Mucosa of rectum (tissue), 2 donors: Measurements from ENCODE around the gene FERMT3.
A peak's percentile ranks its signal among the peaks of the same experiment; 100 is the strongest.

ENCODE experiments used
- H3K27ac ChIP-seq, 2 donors: one replicate each; pipeline ENCODE4 v1.7.0; 2013; ENCODE audit warnings: inconsistent platforms in 2 of 2, low read depth in 2 of 2, low read length in 2 of 2
- H3K27me3 ChIP-seq, 2 donors: one replicate each; pipeline ENCODE4 v1.7.0; 2013; ENCODE audit warnings: low read length in 2 of 2; ENCODE audit not compliant: control insufficient read depth in 2 of 2, insufficient read depth in 2 of 2
- H3K36me3 ChIP-seq, 2 donors: one replicate each; pipeline ENCODE4 v1.7.0; 2013; ENCODE audit warnings: low read length in 2 of 2; ENCODE audit not compliant: control insufficient read depth in 2 of 2, insufficient read depth in 2 of 2
- H3K4me1 ChIP-seq, 2 donors: one replicate each; pipeline ENCODE4 v1.7.0; 2013; ENCODE audit warnings: low read length in 2 of 2, mild to moderate bottlenecking in 1 of 2; ENCODE audit not compliant: control insufficient read depth in 2 of 2, insufficient read depth in 2 of 2
- H3K4me3 ChIP-seq, 2 donors: one replicate each; pipeline ENCODE4 v1.7.0; 2013; ENCODE audit warnings: low read length in 2 of 2
- H3K9ac ChIP-seq, 2 donors: one replicate each; pipeline ENCODE4 v1.7.0; 2013; ENCODE audit warnings: low read length in 2 of 2, low read depth in 1 of 2, mild to moderate bottlenecking in 1 of 2
- H3K9me3 ChIP-seq, 2 donors: one replicate each; pipeline ENCODE4 v1.7.0; 2013; ENCODE audit warnings: low read length in 2 of 2; ENCODE audit not compliant: control insufficient read depth in 2 of 2
- donor health status: healthy.
- donor health status: Normal muscosa, but diverticular disease.

FERMT3 gene

DNA sequence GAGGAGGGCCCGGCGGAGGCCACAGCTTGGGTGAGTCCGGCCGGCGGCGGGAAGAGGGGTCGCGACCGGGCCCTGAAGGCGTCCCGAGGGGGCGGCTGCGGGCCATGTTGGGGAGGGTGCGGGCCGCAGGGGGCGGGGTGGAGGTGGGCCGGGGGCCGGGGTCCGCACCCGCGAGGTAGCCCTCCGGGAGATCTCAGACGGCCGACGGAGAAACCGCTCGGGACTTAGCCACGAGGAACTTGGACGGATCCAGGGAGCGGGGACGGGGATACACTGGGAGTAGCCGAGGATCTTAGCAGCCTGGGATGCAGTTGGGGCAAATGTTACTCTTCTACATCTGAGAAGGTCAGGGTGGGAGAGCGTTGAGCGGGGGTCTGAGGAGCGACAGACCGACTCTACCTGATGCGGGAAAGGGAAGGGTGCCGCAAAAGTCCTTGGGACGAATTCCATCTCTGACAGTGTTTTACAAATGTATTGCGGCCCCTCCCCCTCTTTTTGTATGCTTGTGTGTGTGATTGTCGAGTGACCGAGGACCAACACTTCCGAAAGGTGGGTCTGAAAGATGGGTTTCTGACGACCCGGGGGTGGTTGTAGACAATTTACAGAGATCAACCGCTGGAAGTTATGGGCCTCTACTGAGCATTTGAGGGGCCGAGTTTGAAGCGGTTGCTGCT, 19.9 kb upstream of the FERMT3 start:
- Histone ChIP-seq H3K9me3 (no peaks in the 10 kb centered on the region), H3K27me3 (no peaks in the 10 kb centered on the region), H3K9ac (no peak overlapping the region), H3K4me1 (peaks cover 9 to 16% of the 10 kb centered on the region in 2 donors), H3K4me3 (peak overlapping the region in 1 of 2 donors; percentile 54), H3K27ac (no peak overlapping the region), H3K36me3 (no peaks in the 10 kb centered on the region)

DNA sequence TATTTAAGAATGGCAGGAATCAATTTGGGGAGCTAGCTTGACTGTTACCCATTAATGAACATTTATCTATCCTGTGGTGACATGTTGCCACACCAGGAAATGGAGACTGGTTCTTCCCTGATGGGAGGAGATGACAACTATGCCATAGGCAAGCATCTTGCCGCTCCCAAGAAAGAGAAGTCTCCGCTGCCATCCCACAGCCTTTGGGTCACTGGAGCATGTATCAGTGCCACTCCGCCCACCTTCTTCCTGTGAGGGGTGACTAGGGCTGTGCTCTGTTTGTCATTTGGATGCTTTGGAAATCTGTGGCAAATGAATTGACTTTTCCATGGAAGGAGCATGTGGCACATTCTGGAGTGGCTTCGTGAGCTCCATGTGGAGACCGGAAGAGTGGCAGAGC, 14.1 kb upstream of the FERMT3 start:
- Histone ChIP-seq H3K9ac (no peak overlapping the region), H3K4me1 (peaks cover 0 to 2% of the 10 kb centered on the region in 2 donors), H3K4me3 (no peak overlapping the region), H3K9me3 (no peaks in the 10 kb centered on the region), H3K27ac (no peak overlapping the region), H3K27me3 (no peaks in the 10 kb centered on the region), H3K36me3 (peaks cover 48 to 49% of the 10 kb centered on the region in 2 donors)

DNA sequence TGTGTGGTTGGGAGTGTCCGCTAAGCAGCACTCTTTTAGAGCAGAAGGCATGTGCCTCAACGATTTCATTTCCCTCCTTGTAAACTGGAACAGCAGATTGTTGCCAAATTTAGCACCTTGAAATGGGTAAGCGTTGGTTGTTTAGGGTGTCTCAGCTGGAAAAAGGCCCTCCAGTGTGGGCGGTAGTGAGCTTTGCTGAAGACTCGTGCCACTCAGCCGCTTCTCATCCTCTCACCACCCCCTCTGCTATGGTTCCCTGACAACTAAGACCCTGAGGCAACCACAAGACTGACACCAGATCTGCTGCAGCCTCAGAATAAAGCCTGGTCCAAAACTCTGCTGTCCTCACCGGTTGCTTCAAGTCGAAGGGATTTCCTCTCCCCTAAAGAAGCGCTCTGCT, 9.9 kb upstream of the FERMT3 start:
- Histone ChIP-seq H3K36me3 (peaks cover 72 to 73% of the 10 kb centered on the region in 2 donors), H3K27ac (no peak overlapping the region), H3K4me1 (no peaks in the 10 kb centered on the region), H3K27me3 (no peaks in the 10 kb centered on the region), H3K9me3 (no peaks in the 10 kb centered on the region), H3K9ac (no peak overlapping the region), H3K4me3 (no peak overlapping the region)

DNA sequence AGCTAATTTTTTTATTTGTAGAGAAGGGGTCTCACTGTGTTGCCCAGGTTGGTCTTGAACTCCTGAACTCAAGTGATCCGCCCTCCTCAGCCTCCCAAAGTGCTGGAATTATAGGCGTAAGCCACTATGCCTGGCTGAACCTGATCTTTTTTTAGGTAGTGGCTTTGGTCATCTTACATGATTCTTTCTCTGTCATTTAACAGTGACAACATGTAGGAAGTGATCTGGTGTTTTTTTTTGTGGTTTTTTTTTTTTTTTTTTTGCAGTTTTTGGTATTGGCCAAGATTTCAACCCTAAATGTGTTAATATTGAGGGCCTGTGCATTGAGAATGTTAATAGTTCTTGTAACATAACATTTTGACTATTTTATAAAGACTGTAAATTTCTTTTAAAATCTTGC, 8.0 kb upstream of the FERMT3 start:
- Histone ChIP-seq H3K4me3 (no peak overlapping the region), H3K27ac (no peak overlapping the region), H3K9me3 (no peaks in the 10 kb centered on the region), H3K4me1 (no peaks in the 10 kb centered on the region), H3K27me3 (no peaks in the 10 kb centered on the region), H3K36me3 (peaks cover 76 to 79% of the 10 kb centered on the region in 2 donors), H3K9ac (no peak overlapping the region)

DNA sequence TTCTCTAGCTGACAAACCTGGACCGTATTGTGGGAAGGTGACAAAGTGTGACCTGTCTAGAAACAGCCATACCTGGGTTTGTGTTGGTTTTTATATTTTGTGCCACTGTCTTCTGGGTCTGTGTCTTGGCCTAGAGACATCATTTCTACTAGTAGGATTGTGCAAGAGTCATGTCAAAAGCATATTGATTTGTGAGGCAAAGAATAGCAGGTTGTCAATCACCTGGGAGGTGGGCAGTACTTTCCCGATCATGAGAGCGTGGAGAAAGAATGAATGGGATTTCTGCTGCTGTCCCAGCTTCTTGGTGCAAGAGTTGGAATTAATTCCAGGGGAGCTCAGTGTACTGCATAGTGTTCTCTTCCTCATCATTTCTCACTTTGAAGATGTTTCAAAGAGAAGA, 5.0 kb upstream of the FERMT3 start:
- H3K4me1 ChIP-seq, result peaks cover 16% of the 10 kb centered on the region in 2 donors
- no peak overlapping the region for H3K4me3 ChIP-seq
- no peak overlapping the region for H3K27ac ChIP-seq
- no peaks in the 10 kb centered on the region for H3K9me3 ChIP-seq
- peaks cover 54 to 60% of the 10 kb centered on the region in 2 donors for H3K36me3 ChIP-seq
- H3K27me3 ChIP-seq, result no peaks in the 10 kb centered on the region
- no peak overlapping the region for H3K9ac ChIP-seq

DNA sequence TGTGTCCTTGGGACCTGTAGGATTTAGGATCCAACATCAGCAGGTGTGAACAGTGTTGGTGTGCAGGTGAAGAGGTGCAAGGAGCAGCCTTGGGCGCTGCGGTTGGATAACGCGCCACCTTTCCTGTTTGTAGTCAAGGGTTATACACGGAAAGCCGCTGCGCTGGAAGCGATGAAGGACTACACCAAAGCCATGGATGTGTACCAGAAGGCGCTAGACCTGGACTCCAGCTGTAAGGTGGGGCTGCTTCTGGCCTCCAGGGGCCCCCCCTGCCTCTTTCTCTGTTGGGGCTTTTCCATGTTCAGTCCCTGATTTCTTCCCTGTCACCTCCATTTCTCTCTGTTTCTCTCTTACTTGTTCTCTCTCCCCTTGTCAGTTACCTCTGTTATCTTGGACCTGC, 3.5 kb upstream of the FERMT3 start:
- Histone ChIP-seq H3K27me3 (no peaks in the 10 kb centered on the region), H3K27ac (no peak overlapping the region), H3K9ac (no peak overlapping the region), H3K4me1 (peaks cover 22 to 24% of the 10 kb centered on the region in 2 donors), H3K36me3 (peaks cover 40 to 45% of the 10 kb centered on the region in 2 donors), H3K9me3 (no peaks in the 10 kb centered on the region), H3K4me3 (no peak overlapping the region)

DNA sequence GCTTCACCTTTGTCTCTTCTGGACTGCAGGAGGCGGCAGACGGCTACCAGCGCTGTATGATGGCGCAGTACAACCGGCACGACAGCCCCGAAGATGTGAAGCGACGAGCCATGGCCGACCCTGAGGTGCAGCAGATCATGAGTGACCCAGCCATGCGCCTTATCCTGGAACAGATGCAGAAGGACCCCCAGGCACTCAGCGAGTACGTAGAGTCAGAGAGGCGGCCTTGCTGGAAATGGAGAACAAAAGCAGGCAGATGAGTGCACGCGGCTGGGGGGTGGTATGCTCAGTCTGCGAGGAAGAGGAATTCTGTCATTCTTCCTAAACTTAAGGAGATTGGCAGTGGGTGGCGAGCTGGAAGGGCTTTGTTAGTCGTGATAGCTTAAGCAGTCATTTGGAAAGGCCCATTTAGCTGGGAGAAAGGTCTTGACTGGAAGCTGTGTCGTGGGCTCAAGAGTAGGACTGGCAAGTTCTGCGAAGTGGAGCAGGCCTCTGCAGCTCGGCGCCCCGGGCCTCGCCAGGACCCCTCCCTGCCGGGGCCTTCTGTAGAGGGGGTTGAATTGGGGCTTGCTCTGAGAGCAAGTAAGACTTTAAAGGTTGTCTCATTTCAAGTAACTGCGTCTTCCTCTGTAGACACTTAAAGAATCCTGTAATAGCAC, 3.0 kb upstream of the FERMT3 start:
- H3K9me3 ChIP-seq, result no peaks in the 10 kb centered on the region
- no peak overlapping the region for H3K27ac ChIP-seq
- H3K9ac ChIP-seq, result no peak overlapping the region
- H3K36me3 ChIP-seq, result peaks cover 35 to 44% of the 10 kb centered on the region in 2 donors
- H3K4me3 ChIP-seq, result no peak overlapping the region
- H3K4me1 ChIP-seq, result peaks cover 24 to 25% of the 10 kb centered on the region in 2 donors
- no peaks in the 10 kb centered on the region for H3K27me3 ChIP-seq

DNA sequence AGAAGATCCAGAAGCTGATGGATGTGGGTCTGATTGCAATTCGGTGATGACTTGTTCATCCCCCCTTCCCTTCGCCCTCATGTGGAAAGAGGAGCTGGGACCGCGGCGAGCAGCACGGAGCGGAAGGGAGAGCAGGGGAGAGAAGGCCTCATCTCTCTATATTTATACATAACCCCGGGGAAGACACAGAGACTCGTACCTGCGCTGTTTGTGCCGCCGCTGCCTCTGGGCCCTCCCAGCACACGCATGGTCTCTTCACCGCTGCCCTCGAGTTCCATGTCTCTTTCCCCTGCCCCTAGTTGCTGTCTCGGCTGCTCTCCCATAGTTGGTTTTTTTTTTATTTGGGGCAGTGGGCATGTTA, 2.5 kb upstream of the FERMT3 start:
- Histone ChIP-seq H3K27ac (no peak overlapping the region), H3K9ac (no peak overlapping the region), H3K36me3 (peaks cover 34 to 44% of the 10 kb centered on the region in 2 donors), H3K9me3 (no peaks in the 10 kb centered on the region), H3K27me3 (no peaks in the 10 kb centered on the region), H3K4me3 (no peak overlapping the region), H3K4me1 (peaks cover 24 to 26% of the 10 kb centered on the region in 2 donors)

DNA sequence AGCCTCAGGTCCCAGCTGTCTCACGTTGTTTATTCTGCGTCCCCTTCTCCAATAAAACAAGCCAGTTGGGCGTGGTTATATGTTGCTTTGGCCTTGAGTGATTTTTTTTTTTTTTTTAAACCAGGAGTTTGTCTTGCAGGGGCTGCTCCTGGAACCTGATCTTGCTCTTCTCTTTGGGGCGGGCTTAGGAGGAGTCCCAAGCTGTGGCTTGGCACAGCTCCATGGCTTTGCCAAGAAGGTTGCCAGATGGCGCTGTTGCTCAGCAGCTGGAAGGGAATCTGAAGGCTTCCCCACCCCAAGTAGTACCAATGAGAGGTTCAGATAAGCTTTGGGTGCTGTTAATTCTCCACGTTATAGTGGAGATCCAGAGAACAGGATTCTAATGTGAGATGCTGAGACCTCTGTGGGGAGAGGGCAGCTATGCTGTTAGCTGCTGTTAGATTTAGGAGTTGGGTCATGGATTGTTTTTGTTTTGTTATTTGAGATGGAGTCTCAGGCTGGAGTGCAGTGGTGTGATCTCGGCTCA, 2.0 kb upstream of the FERMT3 start:
- peak overlapping the region in 1 of 2 donors; percentile 23 for H3K27ac ChIP-seq

DNA sequence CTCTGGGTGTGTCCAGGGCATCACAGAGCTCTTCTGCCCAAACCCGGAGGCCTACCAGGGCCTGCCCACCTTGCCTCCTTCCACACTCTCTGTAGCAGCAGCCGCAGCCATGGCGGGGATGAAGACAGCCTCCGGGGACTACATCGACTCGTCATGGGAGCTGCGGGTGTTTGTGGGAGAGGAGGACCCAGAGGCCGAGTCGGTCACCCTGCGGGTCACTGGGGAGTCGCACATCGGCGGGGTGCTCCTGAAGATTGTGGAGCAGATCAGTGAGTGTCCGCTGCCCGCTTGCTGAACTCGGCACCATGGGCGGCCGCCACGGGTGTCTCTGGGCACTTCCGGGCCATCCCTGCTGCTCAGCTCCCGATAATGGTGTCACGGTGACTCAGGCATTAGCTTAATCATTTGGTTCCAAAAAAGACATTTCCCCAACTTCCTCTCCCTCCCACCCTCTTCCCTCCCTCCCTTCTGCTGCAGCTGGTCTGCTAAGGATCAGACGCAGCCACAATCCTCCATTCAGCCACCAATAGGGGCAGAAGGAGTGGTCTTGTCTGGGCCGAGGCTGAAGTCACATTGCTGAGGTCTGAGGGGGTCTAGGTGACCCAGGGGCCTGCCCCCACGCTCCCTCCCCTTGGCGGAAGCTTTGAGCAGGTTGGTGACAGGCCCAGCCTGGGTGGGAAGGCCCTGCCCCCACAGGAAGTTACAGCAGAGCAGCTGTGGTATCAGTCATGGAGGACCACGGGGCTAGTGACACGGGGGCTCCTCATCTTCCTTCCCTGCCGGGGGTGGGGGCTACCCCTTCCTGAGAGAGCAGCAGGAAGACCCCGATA, 950 bp downstream of the FERMT3 start:
- Histone ChIP-seq H3K36me3 (peaks cover 17 to 30% of the 10 kb centered on the region in 2 donors), H3K4me3 (peak overlapping the region; percentile 68 to 78), H3K27me3 (no peaks in the 10 kb centered on the region), H3K4me1 (peaks cover 24 to 26% of the 10 kb centered on the region in 2 donors), H3K9me3 (no peaks in the 10 kb centered on the region), H3K27ac (peak overlapping the region; percentile 74 to 93), H3K9ac (peak overlapping the region; percentile 85 to 92)

More for the DNA sequence above, 2.0 kb upstream of the FERMT3 start:
- H3K36me3 ChIP-seq, result peaks cover 34 to 44% of the 10 kb centered on the region in 2 donors
- H3K4me1 ChIP-seq, result peaks cover 24 to 26% of the 10 kb centered on the region in 2 donors
- no peaks in the 10 kb centered on the region for H3K27me3 ChIP-seq
- H3K9me3 ChIP-seq, result no peaks in the 10 kb centered on the region
- peak overlapping the region in 1 of 2 donors; percentile 47 for H3K9ac ChIP-seq
- peak overlapping the region in 1 of 2 donors; percentile 13 for H3K4me3 ChIP-seq
